GM21717 (cell line): ENCODE results near the gene ATP8A2.

Source experiments
- ATAC-seq: cut with Tn5 transposase; IDR thresholded peaks from one replicate; pipeline ENCODE4 v1.9.1; 2021; ENCODE audit warnings: mild to moderate bottlenecking, moderate library complexity; ENCODE audit not compliant: unreplicated experiment

ATP8A2 gene

GRCh38 chr13:25380741-25381324 is 9.1 kb downstream of the ATP8A2 start:
- no peak for ATAC-seq

DNA sequence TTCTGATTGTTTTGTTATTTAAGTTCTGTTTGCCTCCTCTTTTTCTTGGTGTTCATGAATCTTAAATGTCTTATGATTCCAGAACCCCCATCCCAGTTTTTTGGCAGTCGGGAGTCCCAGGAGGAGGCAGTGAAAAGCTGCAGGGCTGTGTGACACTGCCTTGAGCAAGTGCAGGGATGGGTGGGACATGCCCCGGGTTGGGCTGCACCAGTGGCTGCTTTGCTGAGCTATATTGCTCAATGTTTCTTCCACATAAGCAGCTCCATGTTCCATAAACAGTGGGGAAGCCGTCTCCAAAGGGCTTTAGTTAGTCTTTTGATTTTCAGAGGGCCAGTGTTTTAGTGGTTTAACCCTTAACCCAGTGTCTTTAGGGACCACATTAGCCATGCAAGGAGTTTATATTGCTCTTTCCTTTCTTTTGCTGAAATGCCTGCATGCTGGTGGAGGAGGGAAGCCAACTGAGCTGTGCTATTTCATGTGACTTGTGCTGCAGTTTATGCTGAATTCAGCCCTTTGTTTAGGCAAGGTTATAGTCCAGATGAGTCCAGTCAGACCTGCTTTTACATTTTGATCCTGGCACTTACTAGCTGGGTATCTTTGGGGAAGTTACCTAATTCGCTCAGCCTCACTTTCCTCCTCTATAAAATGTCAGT is 13.1 kb downstream of the ATP8A2 start:
- no peak for ATAC-seq

GRCh38 chr13:25391932-25392331 is 20.2 kb downstream of the ATP8A2 start:
- no peak for ATAC-seq

GRCh38 chr13:25394402-25395060 is 22.8 kb downstream of the ATP8A2 start:
- ATAC-seq = no peak

DNA sequence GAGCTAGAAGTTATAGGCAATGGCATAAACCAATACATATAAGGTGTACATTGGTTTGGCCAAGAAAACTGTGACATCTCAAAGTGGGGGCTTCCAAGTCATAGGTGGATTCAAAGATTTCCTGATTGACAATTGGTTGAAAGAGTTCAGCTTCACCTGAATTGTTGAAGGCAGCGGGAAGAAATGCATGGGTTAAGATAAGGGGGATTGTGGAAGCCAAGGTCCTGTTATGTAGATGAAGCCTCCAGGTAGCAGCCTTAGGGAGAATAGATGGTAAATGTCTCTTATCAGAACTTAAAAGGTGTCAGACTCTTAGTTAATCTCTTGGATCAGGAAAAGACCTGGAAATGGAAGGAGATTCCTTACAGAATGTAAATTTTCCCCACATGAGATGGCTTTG is 26.0 kb downstream of the ATP8A2 start:
- no peak for ATAC-seq

DNA sequence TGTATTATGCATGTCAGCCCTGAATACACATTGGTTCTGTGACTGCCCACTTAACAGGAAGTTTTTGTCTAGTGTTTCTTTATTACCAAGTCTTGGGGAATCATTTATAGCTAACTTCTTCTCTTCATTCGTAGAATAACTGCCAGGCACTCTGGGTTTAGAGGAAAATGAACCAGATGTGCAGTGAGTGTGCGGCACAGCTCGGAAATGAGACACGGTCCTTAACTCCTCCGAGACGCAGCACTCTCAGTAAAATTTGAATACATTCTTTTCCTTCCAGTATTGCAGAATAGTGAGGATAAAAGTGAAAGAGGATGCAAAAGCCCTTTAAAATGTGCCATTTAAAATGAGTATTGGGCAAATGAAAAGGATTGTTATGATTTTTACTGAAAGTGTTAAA is 29.2 kb downstream of the ATP8A2 start:
- no peak for ATAC-seq

GRCh38 chr13:25401958-25402357 is 30.2 kb downstream of the ATP8A2 start:
- ATAC-seq = no peak

DNA sequence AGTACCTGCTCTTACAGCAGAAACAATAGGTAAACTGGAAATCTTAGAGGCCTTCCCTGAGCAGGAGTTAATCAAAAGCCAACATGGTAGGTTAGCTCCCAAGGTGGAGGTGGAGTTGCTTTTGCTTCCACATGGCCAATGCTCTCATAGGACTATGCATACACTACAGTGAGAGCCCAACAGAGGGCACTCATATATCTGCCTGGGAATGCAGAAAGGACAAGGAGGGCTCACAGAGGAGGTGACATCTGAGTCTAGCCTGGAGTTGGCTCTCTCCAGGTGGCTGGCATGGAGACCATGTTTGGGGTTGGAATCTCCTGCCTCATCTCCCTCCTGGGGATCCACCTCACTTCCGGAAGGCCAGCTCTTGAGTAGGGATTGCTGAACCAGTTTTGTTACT is 34.6 kb downstream of the ATP8A2 start:
- ATAC-seq = no peak

DNA sequence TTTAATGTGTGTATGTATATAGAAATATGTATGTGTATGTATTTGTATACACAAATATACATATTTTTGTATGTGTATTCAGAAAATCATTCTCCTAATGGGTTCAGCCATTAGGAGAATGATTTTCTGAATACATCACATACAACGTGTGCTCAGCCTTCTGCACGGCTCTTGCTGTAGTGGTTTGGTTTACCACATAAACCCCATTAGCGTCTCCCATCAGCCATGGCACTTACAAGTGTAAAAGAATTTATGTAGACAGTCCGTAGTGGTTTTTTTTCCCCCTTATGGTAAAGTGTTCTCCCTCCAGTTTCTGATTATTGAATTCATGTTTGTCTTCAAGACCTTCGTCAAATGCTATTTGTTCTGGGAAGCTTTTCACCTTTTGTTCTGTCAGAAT is 38.2 kb downstream of the ATP8A2 start:
- ATAC-seq = no peak

GRCh38 chr13:25415241-25415640 is 43.5 kb downstream of the ATP8A2 start:
- ATAC-seq = no peak

- no peak for ATAC-seq
Observed at GRCh38 chr13:25417535-25417934, 45.8 kb downstream of the ATP8A2 start.

DNA sequence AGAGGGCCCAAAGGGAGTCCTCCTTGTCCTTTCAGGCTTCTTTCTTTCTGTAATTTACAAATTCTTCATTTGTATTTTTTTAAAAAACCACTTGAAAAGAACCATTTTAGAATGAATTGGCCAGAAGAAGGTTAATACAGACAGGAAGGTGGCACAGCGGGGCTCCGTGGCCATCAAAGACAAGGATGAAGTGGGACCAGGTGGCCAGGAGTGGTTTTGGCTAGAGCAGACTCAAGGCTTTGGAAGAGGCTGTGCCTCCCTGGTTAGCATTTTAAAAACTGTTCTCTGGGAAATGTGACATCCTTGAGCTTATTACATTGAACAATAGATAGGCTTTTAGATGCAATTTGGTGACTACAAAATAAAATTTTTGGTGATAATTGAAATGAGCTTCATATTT is 48.4 kb downstream of the ATP8A2 start:
- ATAC-seq = no peak

DNA sequence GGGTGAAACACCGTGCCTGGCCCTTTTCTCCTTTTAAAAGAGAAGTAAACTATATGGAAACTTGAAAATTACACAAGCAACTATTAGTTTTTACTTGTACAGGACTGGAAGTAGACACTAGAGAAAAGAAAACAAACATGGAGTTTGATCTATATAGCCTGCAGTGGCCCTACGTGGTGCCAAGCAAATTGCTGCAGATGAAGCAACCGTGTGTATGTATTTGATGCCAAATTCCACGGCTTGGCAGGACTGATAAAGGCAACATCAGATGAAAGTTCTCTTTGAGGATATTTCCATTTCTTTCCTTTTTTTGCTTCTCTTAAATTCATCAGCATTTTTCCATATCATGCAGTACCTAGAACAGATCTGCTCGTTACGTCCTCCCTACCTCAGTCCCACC is 49.8 kb downstream of the ATP8A2 start:
- ATAC-seq = no peak

GRCh38 chr13:25422153-25422552 is 50.4 kb downstream of the ATP8A2 start:
- ATAC-seq = no peak

DNA sequence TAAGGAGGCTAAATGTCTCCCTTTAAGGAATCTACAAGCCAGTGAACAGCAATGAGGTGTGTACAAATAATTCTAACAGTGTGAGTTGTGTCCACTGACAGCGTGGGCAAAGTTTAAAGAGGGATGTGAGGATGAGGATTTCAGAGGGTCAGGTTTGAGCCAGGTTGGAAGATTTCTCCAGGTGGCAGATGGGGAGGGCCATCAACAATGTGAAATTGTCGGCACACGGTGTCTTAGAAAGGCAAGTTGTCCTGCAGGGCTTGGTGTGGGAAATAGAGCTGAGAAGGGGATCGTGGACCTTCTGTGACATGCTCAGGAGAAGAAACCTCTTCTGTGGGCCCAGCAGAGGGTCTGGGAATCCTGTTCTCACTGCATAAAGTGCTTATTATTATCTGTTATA is 52.1 kb downstream of the ATP8A2 start:
- no peak for ATAC-seq

DNA sequence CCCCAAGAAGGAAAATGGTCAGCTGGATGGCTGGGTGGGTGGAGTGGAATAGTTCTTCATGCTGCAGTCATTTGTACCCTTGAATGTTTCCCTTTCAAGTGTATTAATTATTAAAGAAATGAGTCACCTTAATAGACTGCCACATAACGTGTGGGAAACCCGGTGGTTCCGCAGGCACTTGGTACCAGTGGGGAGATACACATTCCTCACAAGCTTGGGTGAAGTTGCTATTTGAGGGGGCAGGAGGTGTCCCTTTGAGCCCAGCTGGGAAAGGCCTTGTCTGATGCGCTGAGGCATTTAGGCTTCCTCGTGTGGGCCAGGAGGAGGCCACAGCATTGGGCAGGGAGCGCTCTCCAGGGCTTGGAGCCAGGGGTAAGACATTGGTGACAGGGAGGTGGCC is 57.7 kb downstream of the ATP8A2 start:
- no peak for ATAC-seq

DNA sequence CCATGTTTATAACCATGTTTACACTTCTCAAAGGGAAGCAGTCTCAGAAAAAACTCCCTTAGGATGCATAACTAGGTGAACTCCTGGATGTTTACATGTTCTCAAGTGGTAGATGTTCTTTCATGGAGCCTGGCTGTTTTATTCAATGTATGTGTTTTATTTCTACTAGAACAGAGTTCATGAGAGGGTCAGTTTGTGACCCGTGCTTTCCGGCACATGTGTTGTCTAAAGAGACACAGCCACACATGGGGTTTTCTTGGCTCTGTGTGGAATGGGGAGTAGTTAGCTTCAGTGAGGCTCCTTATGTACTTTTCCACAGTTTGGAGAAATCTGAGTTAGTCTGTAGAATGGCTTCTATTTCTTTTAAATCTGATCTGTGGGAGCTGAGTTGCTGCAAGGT is 60.9 kb downstream of the ATP8A2 start:
- no peak for ATAC-seq

GRCh38 chr13:25440061-25440460 is 68.3 kb downstream of the ATP8A2 start:
- no peak for ATAC-seq

- ATAC-seq = no peak
Observed at GRCh38 chr13:25446261-25446660, 74.5 kb downstream of the ATP8A2 start.

DNA sequence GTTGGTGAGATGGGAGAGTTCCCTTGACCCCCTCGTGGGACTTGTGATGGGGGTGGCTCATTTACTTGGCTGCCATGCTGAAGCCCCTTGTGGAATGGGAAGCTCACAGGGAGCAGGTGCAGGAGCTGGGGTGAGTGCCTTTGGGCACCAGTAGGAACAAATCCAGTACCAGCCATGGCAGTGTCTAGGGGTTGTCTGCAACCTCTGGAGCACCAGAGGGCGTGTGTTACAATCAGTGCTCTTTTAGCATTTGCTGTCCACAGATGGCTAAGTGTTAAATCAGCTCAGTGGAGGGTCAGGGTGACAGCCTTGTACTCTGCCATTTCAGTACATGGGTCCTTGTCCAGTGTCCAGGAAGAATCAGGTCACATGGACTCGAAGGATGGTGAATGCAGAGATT is 75.6 kb downstream of the ATP8A2 start:
- ATAC-seq = no peak

DNA sequence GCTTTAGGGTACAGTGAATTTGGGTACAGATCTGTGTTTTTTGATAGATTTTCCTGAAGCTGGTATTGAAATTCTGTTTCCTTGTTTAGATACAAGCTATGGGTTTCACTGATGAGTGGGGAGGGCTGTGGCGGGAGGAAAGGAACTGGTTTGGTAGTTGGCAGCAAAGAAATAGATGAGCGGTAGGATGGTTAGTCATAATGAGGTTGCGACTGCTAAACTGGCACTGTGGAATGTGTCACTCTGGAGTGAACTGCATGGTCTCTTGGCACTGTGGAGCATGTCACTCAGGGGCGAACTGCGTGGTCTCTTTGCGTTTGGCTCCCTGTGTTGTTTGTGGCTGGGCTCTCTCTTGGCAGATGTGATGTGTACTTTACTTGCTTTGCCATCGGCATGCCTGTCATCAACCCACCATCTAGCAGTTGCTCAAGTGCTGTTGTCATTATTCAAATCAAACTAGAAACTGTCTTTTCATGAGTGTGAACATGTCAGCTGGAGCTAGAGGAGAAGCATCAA is 82.1 kb downstream of the ATP8A2 start:
- no peak for ATAC-seq

GRCh38 chr13:25455146-25455545 is 83.4 kb downstream of the ATP8A2 start:
- ATAC-seq = no peak
